SH-SY5Y (cell line): ENCODE data around the gene RELT.

ENCODE experiments used
- GATA2 ChIP-seq: IDR thresholded peaks from 2 replicates; pipeline ENCODE4 v1.6.1; 2011; ENCODE audit warnings: mild to moderate bottlenecking, low read depth, low read length
- GATA3 ChIP-seq: IDR thresholded peaks from 2 replicates; pipeline ENCODE4 v1.6.1; 2011; ENCODE audit warnings: low read depth, mild to moderate bottlenecking, low read length, moderate library complexity

DNA sequence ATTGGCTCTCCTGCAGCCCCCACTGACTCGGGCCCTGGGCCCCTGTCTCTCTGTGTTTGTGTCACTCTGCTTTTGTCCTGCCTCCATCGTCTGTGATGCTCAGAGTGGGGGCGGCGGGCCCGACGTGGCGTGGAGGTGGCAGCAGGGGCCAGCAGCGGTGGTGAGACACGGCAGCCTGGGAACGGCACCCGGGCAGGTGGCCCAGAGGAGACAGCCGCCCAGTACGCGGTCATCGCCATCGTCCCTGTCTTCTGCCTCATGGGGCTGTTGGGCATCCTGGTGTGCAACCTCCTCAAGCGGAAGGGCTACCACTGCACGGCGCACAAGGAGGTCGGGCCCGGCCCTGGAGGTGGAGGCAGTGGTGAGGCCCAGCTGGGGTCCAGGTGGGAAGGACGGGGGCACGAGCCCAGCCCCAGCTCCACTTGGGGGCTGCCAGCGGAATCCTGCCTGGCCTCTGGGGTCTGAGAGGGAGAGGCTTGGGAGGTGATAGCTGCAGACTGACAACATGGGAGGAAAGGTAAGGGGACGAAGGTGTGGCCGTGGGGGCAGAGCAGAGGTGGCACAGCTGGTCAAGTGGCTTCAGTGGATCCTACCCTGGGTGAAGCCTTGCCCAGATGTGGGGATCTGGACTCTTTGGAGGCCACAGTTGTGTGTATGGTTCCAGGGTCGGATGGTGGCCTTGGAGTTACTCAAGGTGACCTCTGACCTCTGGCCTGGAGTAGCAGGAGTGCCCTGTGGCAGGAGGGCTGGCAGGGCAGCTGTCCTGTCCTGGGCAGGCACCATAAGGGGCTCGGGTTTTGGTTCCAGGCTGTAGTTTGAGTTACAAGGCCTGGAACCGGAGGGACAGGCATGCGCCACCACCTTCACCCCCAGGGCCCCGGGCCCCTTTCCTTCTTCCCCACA is 16.2 kb downstream of the RELT start:
- TF ChIP-seq GATA3 (no peak), GATA2 (no peak)
